Skeletal muscle tissue (tissue), 4 donors: Measurements from ENCODE around the gene GDPGP1. TPM values are rescaled to one million over a fixed set of nuclear protein-coding genes. Genes with fewer than 3 reads are reported as not detected.
A peak's percentile ranks its signal among the peaks of the same experiment; 100 is the strongest.
"Not testable (repeated sequence)": the region's sequence is repeated elsewhere in the genome, so short reads cannot be mapped to it uniquely, and the experiment has no call there.

Experiments used
- H3K27ac ChIP-seq: one replicate; pipeline ENCODE4 v1.7.0; 2013; ENCODE audit warnings: mild to moderate bottlenecking, low read depth, low read length, inconsistent platforms
- H3K27me3 ChIP-seq, 3 donors: one replicate each; pipeline ENCODE4 v1.7.0; 2013; ENCODE audit warnings: low read length in 3 of 3; ENCODE audit not compliant: control insufficient read depth in 3 of 3, insufficient read depth in 3 of 3
- H3K36me3 ChIP-seq, 3 donors: one replicate each; pipeline ENCODE4 v1.7.0; 2013; ENCODE audit warnings: low read length in 3 of 3; ENCODE audit not compliant: control insufficient read depth in 3 of 3, insufficient read depth in 3 of 3
- H3K4me1 ChIP-seq, 3 donors: one replicate each; pipeline ENCODE4 v1.7.0; 2013; ENCODE audit warnings: low read length in 3 of 3, mild to moderate bottlenecking in 3 of 3; ENCODE audit not compliant: control insufficient read depth in 3 of 3, insufficient read depth in 3 of 3
- H3K4me3 ChIP-seq, 3 donors: one replicate each; pipeline ENCODE4 v1.7.0; 2013; ENCODE audit warnings: low read length in 3 of 3
- H3K9ac ChIP-seq, 3 donors: one replicate each; pipeline ENCODE4 v1.7.0; 2013; ENCODE audit warnings: low read length in 3 of 3, mild to moderate bottlenecking in 3 of 3, moderate library complexity in 2 of 3, low read depth in 1 of 3
- H3K9me3 ChIP-seq, 3 donors: one replicate each; pipeline ENCODE4 v1.7.0; 2013; ENCODE audit warnings: low read length in 3 of 3; ENCODE audit not compliant: control insufficient read depth in 3 of 3
- total RNA-seq: library from RNA; depleted of rRNA; stranded (reverse); fragments of >200 nt; gene quantifications from one replicate; pipeline ENCODE4 v1.2.3, GENCODE V29; 2014
- donor health status: Osteomylitis.

GDPGP1 gene
- total RNA-seq, 1 donor from 2014 or later, result 3.1 TPM

DNA sequence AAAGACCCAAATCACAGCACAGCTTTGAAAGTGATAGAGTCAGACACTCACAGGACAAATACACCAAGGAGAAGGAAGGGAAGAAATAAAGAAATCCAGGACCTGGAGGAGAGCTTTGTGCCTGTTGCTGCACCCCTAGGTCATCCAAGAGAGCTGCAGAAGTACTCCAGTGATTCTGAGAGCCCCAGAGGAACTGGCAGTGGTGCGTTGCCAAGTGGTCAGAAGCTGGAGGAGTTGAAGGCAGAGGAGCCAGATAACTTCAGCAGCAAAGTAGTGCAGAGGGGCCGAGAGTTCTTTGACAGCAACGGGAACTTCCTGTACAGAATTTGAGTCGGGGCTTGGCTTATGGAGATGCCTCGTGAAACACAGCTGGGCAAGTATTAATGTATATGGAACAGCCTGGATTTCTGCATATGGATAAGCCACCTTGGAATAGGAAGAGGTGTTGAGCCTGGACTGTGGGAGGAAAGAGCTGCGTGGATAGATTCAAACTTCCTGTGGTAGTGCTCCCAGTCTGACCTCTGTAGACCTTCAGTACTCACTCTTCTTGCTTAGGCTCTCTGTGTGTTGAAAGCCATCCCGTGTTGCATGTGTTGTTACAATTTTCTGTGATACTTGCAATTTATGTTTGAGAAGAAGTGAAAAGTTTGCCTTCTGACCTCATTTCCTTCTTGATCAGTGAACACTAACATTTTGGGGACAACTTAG is 37.6 kb downstream of the GDPGP1 start:
- peaks cover 16 to 37% (median 33%) of the 10 kb centered on the region in 3 donors for H3K36me3 ChIP-seq
- H3K27me3 ChIP-seq, result no peaks in the 10 kb centered on the region
- H3K9me3 ChIP-seq, result no peaks in the 10 kb centered on the region
- H3K4me3 ChIP-seq, result peak overlapping the region in 2 of 3 donors; percentile 13 to 35
- H3K27ac ChIP-seq, result peak overlapping the region; percentile 83
- peak overlapping the region in 2 of 3 donors; percentile 44 to 47 for H3K9ac ChIP-seq
- peaks cover 40 to 50% (median 49%) of the 10 kb centered on the region in 3 donors for H3K4me1 ChIP-seq

DNA sequence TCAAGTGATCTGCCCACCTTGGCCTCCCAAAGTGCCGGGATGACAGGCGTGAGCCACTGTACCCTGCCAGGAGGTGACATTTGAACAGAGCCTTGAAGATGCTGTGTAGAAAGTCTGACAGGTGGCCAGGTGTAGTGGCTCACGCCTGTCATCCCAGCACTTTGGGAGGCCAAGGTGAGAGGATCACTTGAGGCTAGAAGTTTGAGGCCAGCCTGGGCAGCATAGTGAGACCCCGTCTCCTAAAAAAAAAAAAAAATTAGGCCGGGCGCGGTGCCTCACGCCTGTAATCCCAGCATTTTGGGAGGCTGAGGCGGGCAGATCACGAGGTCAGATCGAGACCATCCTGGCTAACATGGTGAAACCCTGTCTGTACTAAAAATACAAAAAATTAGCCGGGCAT is 44.5 kb downstream of the GDPGP1 start:
- H3K27ac ChIP-seq, H3K9ac ChIP-seq, H3K4me3 ChIP-seq, H3K9me3 ChIP-seq, H3K36me3 ChIP-seq, H3K4me1 ChIP-seq, H3K27me3 ChIP-seq: not testable (repeated sequence)

- not testable (repeated sequence) for H3K27me3 ChIP-seq, H3K36me3 ChIP-seq, H3K4me3 ChIP-seq, H3K4me1 ChIP-seq, H3K9me3 ChIP-seq, H3K9ac ChIP-seq, H3K27ac ChIP-seq
Observed at GRCh38 chr15:90280743-90281142, 46.7 kb downstream of the GDPGP1 start.

DNA sequence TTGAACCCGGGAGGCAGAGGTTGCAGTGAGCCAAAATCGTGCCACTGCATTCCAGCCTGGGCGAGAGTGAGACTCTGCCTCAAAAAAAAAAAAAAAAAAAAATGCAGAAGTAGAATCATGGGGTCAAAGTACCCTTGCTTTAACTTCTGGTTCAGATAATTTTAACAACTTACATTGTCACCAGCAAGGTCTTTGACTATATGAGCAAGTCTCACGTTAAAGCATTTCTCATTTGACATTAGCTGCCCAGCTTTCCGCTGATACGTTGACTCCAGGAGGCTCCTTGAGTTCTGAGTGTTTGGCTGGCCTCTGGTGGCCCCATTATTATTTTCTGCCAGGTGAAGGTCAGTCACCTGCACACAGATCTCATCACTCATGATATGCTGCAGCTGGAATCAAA is 47.6 kb downstream of the GDPGP1 start:
- not testable (repeated sequence) for H3K9me3 ChIP-seq, H3K9ac ChIP-seq, H3K4me3 ChIP-seq, H3K27me3 ChIP-seq, H3K27ac ChIP-seq, H3K36me3 ChIP-seq, H3K4me1 ChIP-seq

DNA sequence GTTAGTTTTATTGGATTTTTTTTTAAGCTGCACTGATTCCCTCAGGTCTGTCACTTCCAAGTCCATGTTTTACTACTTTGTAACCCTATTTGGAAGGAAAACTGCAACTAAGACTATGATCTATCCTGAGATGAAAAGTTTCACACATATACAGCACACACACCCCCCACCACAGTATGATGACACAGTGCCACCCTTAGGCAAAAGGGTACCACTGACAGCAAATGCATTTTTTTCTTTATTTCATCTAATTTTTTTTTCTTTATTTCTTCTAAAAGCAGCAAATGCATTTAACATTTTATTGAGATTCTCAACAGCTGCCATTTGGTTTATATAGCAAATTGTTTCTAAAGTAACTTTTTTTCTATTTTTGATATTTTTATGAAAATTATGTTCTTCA is 52.7 kb downstream of the GDPGP1 start:
- Histone ChIP-seq H3K9ac (no peak overlapping the region), H3K27me3 (no peaks in the 10 kb centered on the region), H3K27ac (no peak overlapping the region)

DNA sequence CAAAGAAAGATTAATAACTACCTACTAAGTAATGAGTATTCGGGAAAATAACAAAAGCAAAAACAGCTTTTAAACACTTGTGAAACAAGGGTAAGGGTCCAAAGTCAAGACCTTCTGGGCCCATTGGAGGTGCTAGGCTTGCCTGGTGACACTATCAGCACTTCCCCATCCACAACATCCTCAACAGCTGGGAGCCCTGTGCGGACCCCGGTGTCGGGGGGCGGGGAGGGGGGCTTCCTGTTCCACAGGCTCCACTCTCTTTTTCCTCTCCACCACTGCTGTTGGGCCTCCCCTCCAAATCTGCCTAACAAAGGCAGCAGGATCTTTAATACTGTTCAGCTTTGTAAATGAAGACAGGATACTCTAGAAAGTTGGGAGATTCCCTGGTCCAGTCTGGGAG is 53.1 kb downstream of the GDPGP1 start:
- no peak overlapping the region for H3K4me3 ChIP-seq
- no peaks in the 10 kb centered on the region for H3K27me3 ChIP-seq
- H3K36me3 ChIP-seq, result no peaks in the 10 kb centered on the region
- H3K9me3 ChIP-seq, result no peaks in the 10 kb centered on the region
- H3K9ac ChIP-seq, result no peak overlapping the region
- no peaks in the 10 kb centered on the region for H3K4me1 ChIP-seq
- no peak overlapping the region for H3K27ac ChIP-seq

More for the DNA sequence above, 52.7 kb downstream of the GDPGP1 start:
- Histone ChIP-seq H3K4me3 (no peak overlapping the region), H3K36me3 (no peaks in the 10 kb centered on the region), H3K4me1 (no peaks in the 10 kb centered on the region), H3K9me3 (no peaks in the 10 kb centered on the region)

- no peak overlapping the region for H3K9ac ChIP-seq
- H3K9me3 ChIP-seq, result no peaks in the 10 kb centered on the region
- H3K36me3 ChIP-seq, result no peaks in the 10 kb centered on the region
- H3K4me1 ChIP-seq, result no peaks in the 10 kb centered on the region
- H3K27ac ChIP-seq, result no peak overlapping the region
- no peak overlapping the region for H3K4me3 ChIP-seq
- H3K27me3 ChIP-seq, result no peaks in the 10 kb centered on the region
Observed at GRCh38 chr15:90287946-90288345, 53.9 kb downstream of the GDPGP1 start.

GRCh38 chr15:90291679-90292356 is 57.8 kb downstream of the GDPGP1 start:
- Histone ChIP-seq H3K4me1 (peaks cover 0 to 3% (median 0%) of the 10 kb centered on the region in 3 donors), H3K27ac (no peak overlapping the region), H3K9ac (no peak overlapping the region), H3K36me3 (no peaks in the 10 kb centered on the region), H3K9me3 (no peaks in the 10 kb centered on the region), H3K4me3 (no peak overlapping the region), H3K27me3 (no peaks in the 10 kb centered on the region)

- H3K27ac ChIP-seq, H3K4me3 ChIP-seq, H3K9ac ChIP-seq, H3K9me3 ChIP-seq, H3K27me3 ChIP-seq, H3K36me3 ChIP-seq, H3K4me1 ChIP-seq: not testable (repeated sequence)
Observed at GRCh38 chr15:90293040-90293810, 59.2 kb downstream of the GDPGP1 start.

DNA sequence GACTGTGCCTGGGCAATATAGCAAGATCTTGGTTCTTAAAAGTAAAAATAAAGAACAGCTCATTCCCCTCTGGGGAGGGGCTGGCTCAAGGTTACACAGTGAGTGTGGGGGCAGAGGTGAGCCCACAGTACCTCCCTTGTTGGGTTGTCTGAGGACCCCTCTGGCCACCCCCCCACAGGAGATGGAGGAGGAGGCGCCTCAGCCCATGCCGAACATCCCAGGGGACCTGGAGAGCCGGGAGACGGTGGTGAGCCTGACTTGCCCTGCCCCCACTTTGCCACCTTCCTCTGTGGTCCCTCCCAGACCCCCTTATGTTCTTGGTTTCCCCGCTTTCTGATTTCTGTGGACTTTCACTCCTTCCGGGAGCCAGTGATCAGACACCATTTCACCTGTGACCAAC is 60.1 kb downstream of the GDPGP1 start:
- Histone ChIP-seq H3K9me3 (no peaks in the 10 kb centered on the region), H3K27me3 (no peaks in the 10 kb centered on the region), H3K9ac (no peak overlapping the region), H3K4me3 (no peak overlapping the region), H3K4me1 (peaks cover 0 to 3% (median 0%) of the 10 kb centered on the region in 3 donors), H3K27ac (no peak overlapping the region), H3K36me3 (no peaks in the 10 kb centered on the region)
